Nephron progenitor cell (in vitro differentiated cells): ENCODE results near the gene NSUN7.

Source experiments
- DNase-seq: peaks from one replicate; pipeline ENCODE4 v3.0.0; 2021
- H3K27ac Mint-ChIP-seq: 2 replicates; pipeline ENCODE4 v1.8.0; 2021; ENCODE audit warnings: mild to moderate bottlenecking, moderate library complexity, mixed read lengths
- H3K27me3 Mint-ChIP-seq: 2 replicates; pipeline ENCODE4 v1.8.0; 2021; ENCODE audit warnings: mild to moderate bottlenecking, low read depth, mixed read lengths; ENCODE audit not compliant: poor library complexity
- H3K36me3 Mint-ChIP-seq: 2 replicates; pipeline ENCODE4 v1.8.0; 2021; ENCODE audit warnings: low read depth, mixed read lengths
- H3K4me1 Mint-ChIP-seq: 2 replicates; pipeline ENCODE4 v1.8.0; 2021; ENCODE audit warnings: mixed read lengths
- H3K4me3 Mint-ChIP-seq: 2 replicates; pipeline ENCODE4 v1.8.0; 2021; ENCODE audit warnings: mild to moderate bottlenecking, moderate library complexity, mixed read lengths
- H3K9me3 Mint-ChIP-seq: 2 replicates; pipeline ENCODE4 v1.8.0; 2021; ENCODE audit warnings: mild to moderate bottlenecking, moderate library complexity, mixed read lengths
- TF ChIP-seq, protein P1 (sequence below): fragments of 200-600 bp; sonication (generic); IDR thresholded peaks from 2 replicates; pipeline ENCODE4 v1.5.0; 2021; ENCODE audit warnings: antibody characterized with exemption

NSUN7 gene

DNA sequence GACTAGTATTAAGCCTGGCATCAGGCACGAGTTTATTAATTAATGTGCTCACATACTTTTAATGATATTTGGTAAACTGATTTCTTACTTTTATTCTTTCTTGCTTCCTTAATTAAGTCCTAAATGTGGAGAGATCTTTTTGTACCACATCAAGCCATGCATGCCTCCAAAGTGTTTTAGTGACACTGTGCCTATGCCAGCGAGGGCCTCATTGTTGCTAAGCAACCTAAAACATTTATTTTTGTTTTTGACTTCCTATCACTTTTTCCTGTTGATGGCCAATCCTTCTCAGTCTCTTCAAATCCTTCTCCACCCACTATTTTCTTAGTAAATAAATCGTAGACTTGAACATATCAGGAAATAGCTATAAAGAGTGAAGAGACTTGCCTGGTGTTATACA, 5.5 kb upstream of the NSUN7 start:
- no peaks in the 10 kb centered on the region for H3K4me1 Mint-ChIP-seq
- TF ChIP-seq, protein P1, sequence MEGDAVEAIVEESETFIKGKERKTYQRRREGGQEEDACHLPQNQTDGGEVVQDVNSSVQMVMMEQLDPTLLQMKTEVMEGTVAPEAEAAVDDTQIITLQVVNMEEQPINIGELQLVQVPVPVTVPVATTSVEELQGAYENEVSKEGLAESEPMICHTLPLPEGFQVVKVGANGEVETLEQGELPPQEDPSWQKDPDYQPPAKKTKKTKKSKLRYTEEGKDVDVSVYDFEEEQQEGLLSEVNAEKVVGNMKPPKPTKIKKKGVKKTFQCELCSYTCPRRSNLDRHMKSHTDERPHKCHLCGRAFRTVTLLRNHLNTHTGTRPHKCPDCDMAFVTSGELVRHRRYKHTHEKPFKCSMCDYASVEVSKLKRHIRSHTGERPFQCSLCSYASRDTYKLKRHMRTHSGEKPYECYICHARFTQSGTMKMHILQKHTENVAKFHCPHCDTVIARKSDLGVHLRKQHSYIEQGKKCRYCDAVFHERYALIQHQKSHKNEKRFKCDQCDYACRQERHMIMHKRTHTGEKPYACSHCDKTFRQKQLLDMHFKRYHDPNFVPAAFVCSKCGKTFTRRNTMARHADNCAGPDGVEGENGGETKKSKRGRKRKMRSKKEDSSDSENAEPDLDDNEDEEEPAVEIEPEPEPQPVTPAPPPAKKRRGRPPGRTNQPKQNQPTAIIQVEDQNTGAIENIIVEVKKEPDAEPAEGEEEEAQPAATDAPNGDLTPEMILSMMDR: no peak
- no peak for DNase-seq
- no peaks in the 10 kb centered on the region for H3K9me3 Mint-ChIP-seq
- H3K36me3 Mint-ChIP-seq: no peaks in the 10 kb centered on the region
- no peak overlapping the region for H3K4me3 Mint-ChIP-seq
- H3K27ac Mint-ChIP-seq: no peak overlapping the region
- peaks cover 5% of the 10 kb centered on the region for H3K27me3 Mint-ChIP-seq

DNA sequence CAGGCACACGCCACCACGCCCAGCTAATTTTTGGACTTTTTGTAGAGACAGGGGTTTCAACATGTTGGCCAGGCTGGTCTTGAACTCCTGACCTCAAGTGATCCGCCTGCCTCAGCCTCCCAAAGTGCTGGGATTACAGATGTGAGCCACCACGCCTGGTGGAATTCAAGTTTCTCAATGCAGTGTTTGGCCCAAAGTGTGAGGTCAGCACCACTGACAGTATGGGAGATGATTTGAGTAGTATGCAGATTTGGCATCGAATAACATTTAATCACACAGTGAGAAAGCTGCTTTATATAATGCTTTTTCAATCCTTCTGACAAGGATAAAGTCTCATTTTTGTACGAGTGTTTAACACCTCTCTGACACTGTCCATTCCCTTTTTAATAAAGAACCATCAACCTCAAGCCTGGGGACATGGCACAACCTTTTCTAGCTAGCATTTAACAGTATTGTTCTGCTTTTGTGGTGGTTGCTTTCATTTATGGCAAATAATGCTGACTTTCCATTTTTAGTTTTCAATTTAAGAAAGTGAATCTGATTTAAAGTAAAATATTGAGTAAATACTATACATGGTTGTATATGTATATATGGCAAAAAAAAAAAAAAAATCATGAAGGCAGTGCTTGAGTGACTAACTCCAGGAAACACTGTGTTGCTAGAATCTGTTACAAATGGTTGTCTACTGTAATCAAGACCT, 4.3 kb upstream of the NSUN7 start:
- DNase-seq: no peak
- Mint-ChIP-seq H3K36me3 (no peaks in the 10 kb centered on the region), H3K27ac (no peak overlapping the region), H3K27me3 (peaks cover 7% of the 10 kb centered on the region), H3K9me3 (peaks cover under 1% of the 10 kb centered on the region), H3K4me1 (peaks cover under 1% of the 10 kb centered on the region), H3K4me3 (no peak overlapping the region)
- TF ChIP-seq, protein P1: no peak

DNA sequence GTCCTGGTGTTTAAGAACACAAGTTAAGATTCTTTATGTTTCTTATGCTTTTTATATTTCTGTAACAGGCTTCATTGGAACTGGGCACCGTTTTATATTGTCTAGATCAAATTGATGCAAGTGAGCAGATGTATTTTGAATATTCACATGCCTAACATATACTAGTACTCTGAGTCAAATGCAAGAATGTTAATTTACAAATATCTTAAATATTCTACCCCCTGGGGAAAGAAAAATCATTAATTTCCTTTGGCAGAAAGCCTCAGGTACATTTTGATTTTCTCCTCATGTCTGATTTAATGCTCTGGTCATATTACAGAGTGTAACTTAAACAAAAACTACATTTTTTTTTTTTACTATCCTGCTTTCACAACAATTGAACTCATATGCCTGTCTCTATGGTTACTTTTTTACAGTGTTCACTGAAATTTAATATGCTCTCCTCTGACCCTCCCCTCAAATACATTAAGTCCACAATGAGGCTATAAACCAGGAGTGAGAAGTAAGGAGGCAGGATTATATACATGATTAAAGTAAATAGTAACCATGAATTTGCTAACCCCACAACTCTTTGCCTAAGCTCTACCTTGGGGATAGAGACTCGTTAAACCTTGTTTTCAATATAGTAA, 2.4 kb upstream of the NSUN7 start:
- H3K9me3 Mint-ChIP-seq: peaks cover 11% of the 10 kb centered on the region
- peaks cover 15% of the 10 kb centered on the region for H3K4me1 Mint-ChIP-seq
- H3K27ac Mint-ChIP-seq: no peak overlapping the region
- no peak overlapping the region for H3K4me3 Mint-ChIP-seq
- no peak for DNase-seq
- peaks cover 21% of the 10 kb centered on the region for H3K27me3 Mint-ChIP-seq
- peaks cover 8% of the 10 kb centered on the region for H3K36me3 Mint-ChIP-seq
- TF ChIP-seq, protein P1: no peak

DNA sequence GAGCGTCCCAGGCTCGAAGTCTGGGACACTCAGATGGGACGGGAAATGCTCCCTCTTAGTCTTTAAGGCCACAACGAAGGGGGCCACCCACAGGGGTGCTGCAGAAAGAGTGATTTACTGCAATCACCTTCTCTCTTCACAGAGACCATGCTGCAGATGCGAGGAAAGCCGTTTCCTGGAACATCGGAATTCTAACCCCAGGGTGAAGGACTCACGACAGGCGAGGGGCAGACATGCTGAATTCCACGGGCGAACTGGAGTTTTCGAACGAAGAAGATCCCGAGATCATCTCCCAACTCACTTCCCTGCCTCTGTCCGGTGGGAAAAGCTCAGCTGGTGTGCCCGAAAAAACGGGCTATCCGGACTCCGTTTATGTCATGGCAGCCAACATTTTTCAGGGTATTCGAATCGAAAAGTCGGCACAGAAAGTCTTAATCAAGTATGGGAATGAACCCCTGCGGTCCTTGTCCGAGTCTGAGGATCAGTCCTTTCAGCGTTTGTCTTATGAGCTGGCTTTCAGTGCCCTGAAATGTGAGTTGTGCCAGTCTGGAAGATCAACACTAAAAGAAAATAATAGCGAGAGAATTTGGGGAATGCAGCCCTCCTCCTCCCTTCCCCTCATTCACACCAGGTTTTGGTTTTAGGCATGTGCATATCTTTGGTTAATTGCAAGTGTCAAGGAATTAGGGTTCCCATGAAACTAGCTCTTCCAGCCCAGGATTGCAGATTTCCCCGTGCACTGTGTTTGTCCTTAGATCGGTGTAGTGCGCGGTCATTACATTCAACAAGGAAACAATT, 905 bp downstream of the NSUN7 start:
- peak; percentile 49 for DNase-seq
- H3K36me3 Mint-ChIP-seq: peaks cover 29% of the 10 kb centered on the region
- peak overlapping the region; percentile 86 for H3K4me3 Mint-ChIP-seq
- H3K4me1 Mint-ChIP-seq: peaks cover 15% of the 10 kb centered on the region
- TF ChIP-seq, protein P1: no peak
- H3K27ac Mint-ChIP-seq: no peak overlapping the region
- peaks cover 24% of the 10 kb centered on the region for H3K9me3 Mint-ChIP-seq
- peaks cover 21% of the 10 kb centered on the region for H3K27me3 Mint-ChIP-seq

DNA sequence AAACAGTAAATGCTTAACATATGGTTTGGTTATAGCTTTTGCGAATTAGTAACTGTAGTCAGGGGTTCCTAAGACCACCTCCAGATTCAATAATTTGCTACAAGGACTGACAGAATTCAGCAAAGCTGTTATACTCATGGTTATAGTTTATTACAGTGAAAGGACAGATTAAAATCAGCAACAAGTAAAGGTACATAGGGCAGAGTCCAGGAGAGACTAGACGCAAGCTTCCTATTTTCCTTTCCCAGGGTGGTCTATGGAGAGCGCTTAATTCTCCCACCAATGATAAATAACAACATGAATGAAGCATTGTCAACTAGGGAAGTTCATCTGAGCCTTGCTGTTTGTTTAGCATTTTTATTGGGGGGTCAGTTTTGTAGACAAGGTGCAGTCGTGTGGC, 5.9 kb downstream of the NSUN7 start:
- TF ChIP-seq, protein P1: no peak
- Mint-ChIP-seq H3K4me3 (no peak overlapping the region), H3K9me3 (peaks cover 22% of the 10 kb centered on the region), H3K36me3 (peaks cover 29% of the 10 kb centered on the region), H3K4me1 (peaks cover 12% of the 10 kb centered on the region), H3K27me3 (peaks cover 12% of the 10 kb centered on the region), H3K27ac (no peak overlapping the region)
- no peak for DNase-seq
